Middle frontal gyrus (tissue), 1 donor: ENCODE data around the gene OTX2.

Experiments
- DNase-seq: peaks from one replicate; pipeline ENCODE4 v3.0.0-alpha.2; 2015; ENCODE audit warnings: low spot score; ENCODE audit errors: extremely low spot score

Gene OTX2

DNA sequence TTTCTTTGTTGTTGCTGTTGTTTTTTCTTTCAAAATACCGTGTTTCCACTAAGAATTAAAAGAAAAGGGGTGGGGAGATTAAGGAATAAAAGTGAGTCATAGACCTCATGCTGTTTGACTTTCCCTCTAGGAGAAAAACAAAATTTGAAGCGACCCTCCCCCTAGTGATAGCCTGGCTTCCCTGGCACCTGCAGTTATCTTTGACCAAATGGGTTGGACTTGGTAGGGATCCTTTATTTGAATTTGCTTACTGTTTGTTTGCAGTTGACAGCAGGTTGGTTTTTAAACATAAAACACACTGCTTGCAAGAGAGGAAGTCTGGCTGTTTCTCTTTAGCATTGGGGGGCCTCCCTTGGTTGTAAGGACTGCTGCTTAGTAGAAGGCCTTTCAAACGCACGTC, 14.0 kb downstream of the OTX2 start:
- DNase-seq: no peak

DNA sequence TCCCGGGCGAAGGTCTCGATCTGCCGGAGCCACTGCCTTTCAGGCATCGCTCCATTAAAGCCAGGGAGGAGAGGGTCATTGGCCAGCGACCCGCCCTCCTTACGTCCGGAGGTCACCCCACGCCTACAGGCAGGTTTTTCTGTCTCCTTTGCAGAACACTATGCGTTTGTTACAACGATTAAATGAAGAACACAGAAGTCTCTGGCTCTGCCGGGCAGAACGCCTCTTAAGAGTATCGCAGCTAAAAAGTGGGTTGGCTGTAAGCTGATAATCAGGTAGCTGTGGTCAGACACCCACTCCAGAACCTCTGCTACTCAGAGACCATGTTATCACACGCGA, 15.0 kb downstream of the OTX2 start:
- no peak for DNase-seq

DNA sequence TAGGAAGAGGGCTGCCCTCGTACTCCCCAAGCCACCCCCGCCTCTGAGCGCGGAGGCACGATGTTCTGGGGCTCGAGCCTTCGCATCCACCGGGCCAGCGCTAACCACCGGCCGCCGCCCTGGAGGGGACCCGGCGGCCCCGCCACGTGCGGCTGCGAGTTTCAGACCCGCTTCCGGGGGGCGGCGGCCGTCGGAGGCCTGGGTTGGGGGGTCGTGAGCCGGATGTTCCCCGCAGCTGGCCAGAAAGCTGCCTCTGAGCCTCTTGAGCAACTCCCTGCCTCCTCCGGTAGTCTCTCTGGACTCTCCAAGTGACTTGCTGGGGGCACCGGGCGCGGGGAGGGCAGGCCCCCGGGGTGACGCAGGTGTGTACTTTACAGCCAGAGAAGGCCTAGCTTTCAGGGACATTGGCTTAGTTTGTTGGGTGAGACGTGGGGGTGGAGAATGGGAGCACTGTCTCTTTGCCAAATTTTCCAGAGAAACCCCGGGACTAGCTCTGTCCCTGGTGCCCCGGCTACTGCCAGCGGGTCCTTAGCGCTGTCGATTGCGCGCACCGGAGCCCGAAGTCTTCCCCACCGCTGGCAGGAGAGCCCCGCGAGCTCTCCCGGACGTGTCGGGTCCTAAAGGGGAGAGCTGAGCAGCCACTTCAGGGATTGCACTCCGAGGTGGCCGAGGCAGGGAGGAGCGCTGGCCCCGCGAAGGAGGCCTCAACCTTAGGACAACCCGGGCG, 15.6 kb downstream of the OTX2 start:
- DNase-seq: no peak

DNA sequence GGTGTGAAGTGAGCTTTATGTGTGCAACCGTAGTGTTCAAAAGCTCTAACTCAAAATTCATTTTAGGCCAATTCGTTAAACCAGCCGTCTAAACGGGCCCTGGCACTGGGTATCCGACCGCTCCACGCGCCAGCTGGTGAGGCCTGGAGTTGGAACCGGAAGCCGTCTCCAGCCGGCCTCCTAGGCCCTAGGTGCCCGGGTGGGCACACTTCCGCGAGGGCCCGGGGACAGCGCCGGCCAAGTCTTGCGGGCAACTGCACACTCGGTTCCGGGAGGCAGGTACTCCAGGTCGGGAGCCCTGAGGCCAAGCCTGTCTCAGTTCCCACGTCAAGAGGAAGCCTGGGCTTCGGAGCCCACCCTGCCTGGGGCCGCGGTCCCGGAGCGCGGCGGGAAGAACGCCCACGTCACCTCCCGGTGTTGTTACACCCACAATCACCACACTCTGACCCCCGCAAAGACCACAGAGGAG, 16.2 kb downstream of the OTX2 start:
- no peak for DNase-seq

DNA sequence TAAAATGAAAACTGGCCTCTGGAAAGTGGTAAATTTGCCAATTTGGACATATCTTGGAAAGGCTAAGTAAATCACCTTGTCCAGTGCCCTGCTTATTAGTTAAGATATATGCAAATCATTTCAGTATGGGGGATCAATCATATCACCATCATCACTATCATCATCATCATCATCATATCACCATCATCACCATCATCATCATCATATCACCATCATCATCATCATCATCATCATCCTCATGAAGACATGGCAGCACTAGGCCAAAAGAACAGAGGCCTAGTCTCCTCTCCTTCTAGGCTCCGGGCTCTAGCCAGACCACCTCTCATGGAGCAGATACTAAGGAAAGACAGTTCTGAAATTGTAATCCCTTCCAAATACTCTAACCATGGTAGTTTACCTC, 20.3 kb downstream of the OTX2 start:
- DNase-seq: no peak

DNA sequence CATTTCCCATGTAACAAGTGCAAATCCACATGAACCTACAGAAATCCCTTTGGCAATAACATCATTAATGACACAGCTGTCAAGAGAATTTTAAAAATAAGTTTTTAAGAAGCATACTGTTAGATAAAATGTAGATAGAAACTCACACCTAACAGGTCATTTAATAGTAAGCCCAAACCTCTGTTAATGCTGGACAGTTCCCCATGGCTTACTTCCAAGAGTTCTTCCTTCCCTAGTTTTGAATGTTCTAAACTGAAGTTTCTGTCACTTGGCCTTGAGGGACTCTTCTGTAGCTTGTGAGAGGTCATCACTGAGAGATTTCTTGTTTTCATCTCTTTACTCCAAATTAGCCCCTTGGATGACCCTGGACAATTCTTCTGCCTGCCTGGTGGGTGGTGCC, 22.7 kb downstream of the OTX2 start:
- DNase-seq: no peak

DNA sequence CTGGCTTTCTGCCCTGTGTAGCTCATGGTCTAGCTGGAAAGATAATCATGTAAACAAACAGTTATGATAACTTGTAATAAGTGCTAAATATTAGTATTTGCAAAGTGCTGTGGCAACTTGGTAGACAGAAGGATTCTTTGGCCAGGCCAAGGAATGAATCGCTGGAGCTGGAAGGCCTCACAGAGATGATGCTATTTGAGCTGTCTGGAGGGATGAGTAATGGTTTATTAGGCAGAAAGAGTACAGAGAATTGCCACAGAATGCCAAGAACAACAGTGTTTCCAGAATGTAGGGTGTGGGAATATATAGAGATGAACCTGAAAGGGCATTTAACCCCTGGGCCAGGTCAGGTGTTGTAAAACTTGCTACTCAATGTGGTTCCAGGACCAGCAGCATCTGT, 27.6 kb downstream of the OTX2 start:
- no peak for DNase-seq

DNA sequence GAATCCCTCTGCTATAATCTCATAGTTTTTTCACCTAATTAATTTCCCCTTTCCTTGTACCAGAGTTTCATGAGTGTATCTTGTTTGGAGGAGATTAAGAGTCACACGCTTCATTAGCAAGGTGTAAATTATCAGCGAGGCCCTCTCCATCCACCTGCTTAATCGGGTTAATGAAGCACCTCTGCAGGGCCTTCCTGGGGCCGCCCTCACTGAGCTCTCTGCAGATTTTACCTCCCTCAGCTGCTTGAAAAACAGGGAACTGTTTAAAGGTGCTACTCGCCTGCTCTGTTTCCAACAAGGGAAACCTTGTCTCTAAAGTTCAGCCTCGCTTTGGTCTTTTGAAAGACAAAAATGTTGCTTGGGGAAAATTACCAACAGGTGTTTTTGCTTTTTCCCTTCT, 35.8 kb downstream of the OTX2 start:
- DNase-seq: no peak

DNA sequence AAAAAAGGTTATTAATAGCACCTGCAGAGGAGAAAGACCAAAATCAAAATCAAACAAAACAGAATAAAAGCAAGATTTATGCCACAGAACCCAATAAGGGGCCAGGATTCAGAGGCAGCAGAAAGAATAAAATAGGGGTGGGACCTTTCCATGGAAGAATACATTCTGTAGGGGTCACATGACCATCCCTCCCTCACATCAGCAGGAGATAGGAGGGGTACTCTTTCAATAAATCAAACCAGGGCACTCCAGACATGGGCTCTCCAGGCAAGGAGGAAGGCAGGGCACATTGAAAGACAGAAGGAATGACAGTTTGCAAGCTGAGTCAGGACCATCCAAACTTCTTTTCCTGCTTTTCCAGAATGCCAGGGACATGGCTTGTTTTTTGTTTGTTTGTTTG, 39.8 kb downstream of the OTX2 start:
- DNase-seq: no peak

DNA sequence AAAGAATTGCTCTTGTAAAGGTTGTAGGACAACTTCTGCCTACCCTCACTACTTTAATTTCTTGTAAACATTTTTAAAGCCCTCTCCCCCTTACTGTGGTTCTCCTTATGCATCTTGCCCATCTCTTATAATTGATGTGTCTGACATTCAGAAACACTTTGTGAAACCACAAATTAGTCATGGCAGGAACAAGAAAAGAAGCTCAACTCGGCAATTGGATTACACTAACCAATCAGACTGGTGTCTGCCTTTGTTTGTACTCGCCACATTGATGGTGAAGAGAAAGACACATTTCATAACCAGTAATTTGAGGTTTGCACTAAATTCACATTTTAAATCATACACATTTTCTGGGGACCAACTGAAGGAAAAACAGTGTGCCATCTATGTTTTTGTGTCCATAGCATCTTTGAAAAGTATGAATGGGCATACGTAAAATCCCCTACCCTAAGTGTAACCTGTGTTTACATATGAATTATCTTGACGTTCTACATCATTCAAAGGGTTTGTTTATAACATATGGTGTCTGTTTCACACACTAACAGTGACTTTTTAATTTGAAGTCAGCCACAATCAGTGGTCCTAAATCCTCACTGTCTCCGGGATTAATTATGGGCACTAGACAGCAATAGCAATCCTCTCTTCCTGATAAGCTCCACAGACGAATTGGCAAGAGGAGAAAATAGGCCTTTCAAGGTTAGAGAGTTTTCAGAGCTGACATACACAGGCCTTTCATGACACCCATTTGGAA, 49.9 kb downstream of the OTX2 start:
- no peak for DNase-seq

DNA sequence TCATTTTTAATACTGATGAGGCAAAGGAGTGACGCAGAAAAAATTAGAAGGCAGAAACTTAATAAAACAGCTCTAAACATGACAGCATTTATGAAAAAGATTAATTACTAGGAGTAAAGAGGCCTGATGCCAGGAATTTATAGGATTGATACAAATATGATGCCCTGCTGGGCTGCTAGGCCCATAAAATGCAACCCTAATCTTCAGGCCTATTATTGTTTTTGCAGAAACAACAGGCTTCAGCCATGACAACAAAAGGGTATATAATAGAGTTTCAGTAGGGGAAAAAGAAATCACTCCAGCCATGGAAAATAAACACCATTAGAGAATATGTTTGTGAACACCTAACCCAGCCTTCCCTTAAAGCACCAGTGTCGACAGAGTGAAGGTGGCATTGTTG, 50.6 kb downstream of the OTX2 start:
- DNase-seq: no peak

DNA sequence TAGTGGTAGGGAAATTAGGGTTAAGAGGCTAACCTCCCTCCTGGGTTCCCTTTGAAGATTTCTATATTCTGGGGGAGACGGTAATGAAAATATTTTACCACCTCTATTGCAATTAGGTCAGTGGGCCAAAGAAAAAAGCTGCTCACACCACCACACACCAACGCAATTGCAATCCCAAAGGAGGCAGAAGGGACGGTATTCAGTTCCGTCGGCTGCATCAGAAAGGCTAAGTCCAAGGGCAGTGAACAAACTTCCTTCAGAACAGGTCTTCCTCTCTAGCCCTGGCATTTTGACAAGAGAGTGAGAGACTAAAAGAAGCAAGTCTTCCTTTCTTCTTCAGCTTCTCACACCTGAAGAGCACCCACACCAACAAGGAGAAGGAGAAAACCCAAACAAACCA, 51.2 kb downstream of the OTX2 start:
- no peak for DNase-seq

DNA sequence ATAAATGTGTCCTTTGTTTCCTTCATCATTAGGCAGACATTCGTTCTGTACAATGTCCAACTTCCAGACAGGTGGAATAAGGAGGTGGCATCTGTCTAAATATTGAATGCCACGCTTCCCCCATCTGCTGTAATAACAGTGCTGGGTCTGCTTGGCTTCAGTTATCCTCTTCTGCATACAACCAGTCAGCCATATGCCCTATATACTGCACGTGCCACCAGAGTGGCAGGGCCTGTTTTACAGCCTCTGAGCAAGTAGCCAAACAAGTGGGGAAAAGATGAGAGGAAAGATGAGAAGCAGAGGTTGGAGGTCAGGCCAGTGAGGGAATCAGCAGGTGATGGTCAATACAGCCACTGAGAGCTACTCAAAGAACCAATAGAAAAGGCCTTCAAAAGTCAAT, 55.4 kb downstream of the OTX2 start:
- DNase-seq: no peak

DNA sequence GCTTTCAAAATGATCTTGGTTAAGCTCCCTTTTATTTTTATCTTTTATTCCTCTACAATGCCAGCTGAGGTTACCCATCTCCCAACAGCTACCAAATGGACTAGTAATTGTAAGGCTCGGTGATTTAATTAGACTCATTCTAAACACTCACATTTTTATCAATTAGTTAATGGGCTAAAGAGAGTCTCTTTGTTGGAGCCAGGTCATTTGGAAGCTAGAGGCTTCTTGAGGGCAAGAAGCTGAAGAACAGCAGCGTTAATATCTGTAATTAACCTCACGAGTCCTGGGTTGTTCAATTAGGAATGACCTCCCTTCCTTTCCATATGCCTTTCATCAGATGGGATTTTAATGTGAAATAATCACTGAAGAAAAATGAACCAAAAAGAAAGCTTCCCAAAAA, 56.9 kb downstream of the OTX2 start:
- no peak for DNase-seq

DNA sequence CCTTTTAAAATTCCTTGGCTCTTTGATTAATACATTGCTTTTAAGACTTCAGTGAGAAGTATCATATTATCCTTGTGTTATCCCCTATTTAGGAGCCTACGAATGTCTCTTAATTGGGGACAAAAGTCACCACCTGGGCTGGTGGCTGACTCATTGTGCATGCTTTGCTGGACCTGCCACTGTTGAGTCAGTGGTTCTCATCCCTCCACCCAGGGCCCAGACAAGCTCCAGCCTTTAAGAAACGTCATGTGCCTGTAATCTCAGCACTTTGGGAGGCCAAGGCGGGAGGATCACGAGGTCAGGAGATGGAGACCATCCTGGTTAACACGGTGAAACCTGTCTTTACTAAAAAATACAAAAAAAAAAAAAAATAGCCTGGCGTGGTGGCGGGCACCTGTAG, 57.9 kb downstream of the OTX2 start:
- no peak for DNase-seq

DNA sequence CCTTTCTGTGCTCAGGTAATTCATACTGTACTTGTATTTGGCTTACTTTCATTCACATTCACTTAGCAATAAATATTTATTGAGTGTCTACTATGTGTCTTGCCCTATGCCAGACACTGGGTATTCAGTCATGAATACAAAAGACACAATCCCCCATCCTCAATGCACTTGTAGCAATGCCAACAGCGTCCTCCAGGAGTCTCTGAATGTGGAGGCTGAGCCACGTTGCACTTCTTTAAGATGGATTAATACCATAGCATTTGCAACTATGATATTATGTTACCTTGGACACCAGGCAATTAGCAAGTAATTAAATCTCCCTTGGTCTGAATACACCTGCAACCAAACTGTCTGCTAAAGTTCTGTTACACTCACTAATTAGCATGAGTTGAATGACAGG, 58.8 kb downstream of the OTX2 start:
- no peak for DNase-seq
